HG03521 (cell line): Measurements from ENCODE around the gene ACP3.
"Not testable (repeated sequence)": the region's sequence is repeated elsewhere in the genome, so short reads cannot be mapped to it uniquely, and the experiment has no call there.

ENCODE experiments used
- ATAC-seq: cut with Tn5 transposase; IDR thresholded peaks from one replicate; pipeline ENCODE4 v1.9.1; 2021; ENCODE audit warnings: mild to moderate bottlenecking, moderate library complexity; ENCODE audit not compliant: unreplicated experiment

ACP3 gene, protein sequence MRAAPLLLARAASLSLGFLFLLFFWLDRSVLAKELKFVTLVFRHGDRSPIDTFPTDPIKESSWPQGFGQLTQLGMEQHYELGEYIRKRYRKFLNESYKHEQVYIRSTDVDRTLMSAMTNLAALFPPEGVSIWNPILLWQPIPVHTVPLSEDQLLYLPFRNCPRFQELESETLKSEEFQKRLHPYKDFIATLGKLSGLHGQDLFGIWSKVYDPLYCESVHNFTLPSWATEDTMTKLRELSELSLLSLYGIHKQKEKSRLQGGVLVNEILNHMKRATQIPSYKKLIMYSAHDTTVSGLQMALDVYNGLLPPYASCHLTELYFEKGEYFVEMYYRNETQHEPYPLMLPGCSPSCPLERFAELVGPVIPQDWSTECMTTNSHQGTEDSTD

GRCh38 chr3:132317229-132317948 lies at the start of gene ACP3:
ACP3 (plus strand) TSS chr3:132317407; CDS start chr3:132317457, 50 bp downstream.
- no peak for ATAC-seq

GRCh38 chr3:132268956-132269355 lies 48.3 kb upstream of the ACP3 start:
- ATAC-seq, result no peak

DNA sequence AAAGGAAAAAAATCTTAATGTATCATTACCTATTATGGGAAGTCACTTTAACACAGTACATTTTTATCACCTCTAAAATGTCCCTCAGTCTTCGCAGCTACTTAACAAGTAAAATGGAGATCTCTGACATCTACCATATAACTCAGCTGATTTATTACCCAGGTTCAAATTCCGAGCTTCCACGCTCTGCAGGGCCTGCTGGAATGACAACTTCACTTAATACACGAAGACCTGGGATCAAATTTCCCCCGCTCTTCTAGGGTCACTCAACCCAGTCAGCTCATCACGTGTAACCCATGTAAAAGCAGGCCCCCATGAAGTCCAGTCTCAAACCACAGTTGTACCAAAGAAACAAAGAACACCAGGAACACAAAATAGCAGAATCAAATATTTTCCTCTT lies 44.2 kb upstream of the ACP3 start:
- ATAC-seq, result no peak

DNA sequence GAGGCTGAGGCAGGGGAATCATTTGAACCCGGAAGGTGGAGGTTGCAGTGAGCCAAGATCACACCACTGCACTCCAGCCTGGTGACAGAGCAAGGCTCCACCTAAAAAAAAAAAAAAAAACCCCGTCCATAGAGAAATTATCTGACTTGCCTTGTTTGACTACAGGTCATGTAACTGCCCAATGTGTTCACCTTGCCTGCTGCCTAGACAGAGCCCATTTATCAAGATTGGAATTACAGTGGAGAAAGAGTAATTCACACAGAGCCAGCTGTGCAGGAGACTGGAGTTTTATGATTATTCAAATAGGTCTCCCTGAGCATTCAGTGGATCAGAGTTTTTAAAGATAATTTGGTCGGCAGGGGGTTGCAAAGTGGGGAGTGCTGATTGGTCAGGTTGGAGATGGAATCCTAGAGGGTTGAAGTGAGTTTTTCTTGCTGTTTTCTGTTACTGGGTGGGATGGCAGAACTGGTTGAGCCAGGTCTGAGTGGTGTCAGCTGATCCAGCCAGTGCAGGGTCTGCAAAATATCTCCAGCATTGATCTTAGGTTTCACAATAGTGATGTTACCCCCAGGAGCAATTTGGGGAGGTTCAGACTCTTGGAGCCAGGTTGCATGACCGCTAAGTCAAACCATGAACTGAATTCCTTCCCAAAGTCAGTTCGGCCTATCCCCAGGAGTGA lies 40.8 kb upstream of the ACP3 start:
- ATAC-seq, result no peak

- no peak for ATAC-seq
These were observed 38.2 kb upstream of the ACP3 start for GRCh38 chr3:132279030-132279429.

DNA sequence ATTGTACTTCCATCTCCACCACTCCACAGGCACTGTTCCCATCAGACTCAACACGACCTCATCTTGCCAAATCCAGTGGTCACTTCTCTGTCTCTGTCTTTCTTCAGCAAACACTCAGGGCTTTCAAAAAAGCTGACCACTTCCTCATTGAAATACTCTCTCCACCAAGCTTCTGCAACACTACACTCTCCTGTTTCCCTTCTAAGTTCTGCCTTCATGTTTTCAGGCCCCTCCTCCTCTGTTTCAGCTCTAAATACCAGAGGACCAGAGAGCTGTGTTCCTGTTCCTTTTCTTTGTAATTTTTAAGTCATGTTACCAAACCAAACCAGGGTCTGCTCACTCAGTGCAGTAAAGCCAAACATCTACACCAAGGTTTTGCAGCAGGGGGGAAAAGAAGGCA lies 33.8 kb upstream of the ACP3 start:
- ATAC-seq, result no peak

DNA sequence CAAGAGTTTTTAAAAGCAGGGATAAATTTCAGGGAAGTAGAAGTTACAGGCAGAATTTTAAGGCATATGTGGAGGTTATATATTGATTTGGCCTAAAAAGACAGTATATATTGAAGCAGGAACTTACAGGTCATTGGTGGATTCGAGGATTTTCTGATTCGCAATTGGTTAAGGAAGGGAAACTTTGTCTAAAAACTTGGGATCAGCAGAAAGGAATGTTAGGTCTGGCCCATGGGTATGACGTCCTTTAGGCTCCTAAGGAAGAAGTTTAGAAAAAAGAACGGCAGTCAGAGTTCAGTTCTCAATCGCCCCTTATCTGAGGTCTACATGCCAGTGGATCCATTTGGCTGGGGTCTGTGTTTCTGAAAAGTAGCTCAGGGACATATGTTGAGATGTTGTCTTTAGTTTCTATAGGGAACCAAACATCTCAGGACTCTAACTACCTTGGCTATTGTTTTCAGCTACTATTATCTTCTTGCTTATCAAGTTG lies 33.2 kb upstream of the ACP3 start:
- no peak for ATAC-seq

DNA sequence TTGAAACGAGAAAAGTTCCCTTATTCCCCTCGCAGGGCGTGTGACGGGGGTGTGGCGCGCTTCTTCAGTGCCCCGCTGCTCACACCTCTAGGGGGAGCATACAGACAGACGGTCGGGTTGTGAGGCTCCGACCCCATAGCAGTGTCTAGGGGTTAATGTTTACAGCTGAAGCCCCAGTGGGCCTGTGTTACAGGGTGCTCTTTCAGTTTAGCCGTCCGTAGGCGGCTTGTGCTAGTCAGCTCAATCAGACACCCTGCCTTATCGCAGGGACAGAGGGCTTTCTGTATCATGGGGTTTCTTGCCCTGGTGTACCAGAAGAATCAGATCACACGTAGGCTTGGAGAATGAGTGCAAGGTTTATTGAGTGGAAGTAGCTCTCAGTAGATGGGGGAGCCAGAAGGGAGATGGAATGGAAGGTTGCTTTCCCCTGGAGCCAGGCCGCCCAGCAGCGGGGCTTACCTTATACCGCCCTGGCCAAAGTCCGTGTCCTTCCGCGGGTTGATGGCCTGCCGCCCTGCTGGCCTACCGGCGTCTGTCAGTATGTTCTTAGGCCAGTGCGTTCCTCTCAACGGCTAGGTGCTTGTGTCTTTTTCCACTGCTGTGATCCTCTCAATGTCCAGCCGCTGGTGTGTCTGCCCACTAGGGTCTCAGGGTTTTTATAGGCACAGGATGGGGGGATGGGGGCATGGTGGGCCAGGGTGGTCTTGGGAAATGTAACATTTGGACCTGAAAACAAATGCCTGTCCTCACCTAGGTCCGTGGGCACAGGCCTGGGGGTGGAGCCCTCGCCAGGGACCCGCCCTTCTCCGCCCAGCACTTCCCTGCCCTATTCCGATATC lies 32.2 kb upstream of the ACP3 start:
- ATAC-seq, result no peak

GRCh38 chr3:132285620-132285945 lies 31.6 kb upstream of the ACP3 start:
- ATAC-seq, result no peak

DNA sequence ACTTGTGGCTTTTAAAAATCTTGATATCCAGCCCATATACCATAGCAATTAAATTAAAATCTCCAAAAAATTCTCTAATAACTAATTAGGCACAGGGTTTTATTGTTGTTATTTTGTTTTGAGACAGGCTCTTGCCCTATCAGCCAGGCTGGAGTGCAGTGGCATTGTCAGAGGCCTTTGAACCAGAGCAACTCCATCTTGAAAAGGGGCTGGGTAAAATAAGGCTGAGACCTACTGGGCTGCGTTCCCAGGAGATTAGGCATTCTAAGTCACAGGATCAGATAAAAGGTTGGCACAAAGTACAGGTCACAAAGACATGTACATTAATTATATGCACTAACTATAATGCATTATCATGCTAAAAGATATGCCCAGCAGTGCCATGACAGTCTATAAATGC lies 31.2 kb upstream of the ACP3 start:
- no peak for ATAC-seq

- no peak for ATAC-seq
These were observed 28.9 kb upstream of the ACP3 start for GRCh38 chr3:132288357-132288756.

- ATAC-seq, result no peak
These were observed 27.9 kb upstream of the ACP3 start for GRCh38 chr3:132289316-132289715.

- no peak for ATAC-seq
These were observed 26.4 kb upstream of the ACP3 start for GRCh38 chr3:132290833-132291232.

- ATAC-seq, result no peak
These were observed 25.2 kb upstream of the ACP3 start for GRCh38 chr3:132292042-132292441.

DNA sequence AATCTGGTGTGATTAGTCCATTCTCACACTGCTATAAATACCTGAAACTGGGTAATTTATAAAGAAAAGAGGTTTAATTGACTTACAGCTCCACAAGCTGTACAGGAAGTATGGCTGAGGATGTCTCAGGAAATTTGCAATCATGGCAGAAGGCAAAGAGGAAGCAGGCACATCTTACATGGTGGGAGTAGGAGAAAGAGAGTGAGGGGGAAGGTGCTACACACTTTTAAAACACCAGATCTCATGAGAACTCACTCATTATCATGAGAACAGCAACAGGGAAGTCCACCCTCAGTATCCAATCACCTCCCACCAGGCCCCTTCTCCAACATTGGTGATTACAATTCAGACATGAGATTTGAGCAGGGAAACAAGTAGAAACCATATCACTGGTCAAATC lies 24.0 kb upstream of the ACP3 start:
- ATAC-seq, result no peak

GRCh38 chr3:132294906-132295305 lies 22.3 kb upstream of the ACP3 start:
- no peak for ATAC-seq

DNA sequence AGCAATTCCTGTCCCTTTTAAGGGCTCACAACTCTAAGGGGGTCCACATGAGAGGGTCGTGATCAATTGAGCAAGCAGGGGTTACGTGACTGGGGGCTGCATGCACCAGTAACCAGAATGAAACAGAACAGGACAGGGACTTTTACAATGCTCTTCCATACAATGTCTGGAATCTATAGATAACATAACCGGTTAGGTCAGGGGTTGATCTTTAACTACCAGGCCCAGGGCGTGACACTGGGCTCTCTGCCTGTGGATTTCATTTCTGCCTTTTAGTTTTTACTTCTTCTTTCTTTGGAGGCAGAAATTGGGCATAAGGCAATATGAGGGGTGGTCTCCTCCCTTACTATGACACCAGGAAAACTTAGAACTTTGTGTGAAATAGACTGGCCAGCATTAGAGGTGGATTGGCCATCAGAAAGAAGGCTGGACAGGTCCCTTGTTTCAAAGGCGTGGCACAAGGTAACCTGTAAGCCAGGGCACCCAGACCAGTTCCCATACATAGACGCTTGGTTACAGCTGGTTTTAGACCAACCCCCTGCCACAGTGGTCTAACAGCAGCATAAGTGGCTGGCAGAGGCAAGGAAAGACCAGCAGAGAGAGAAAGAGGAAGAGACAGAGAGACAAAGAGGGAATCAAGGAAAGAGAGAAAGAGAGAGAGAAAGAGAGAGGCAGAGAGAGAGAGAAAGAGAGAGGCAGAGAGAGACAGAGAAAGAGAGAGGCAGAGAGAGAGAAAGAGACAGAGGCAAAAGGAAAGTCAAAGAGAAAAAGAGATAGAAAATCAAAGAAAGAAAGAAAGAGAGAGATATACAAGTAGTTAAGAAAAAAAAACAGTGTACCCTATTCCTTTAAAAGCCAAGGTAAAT lies 13.6 kb upstream of the ACP3 start:
- ATAC-seq, result not testable (repeated sequence)

- ATAC-seq, result not testable (repeated sequence)
These were observed 12.9 kb upstream of the ACP3 start for GRCh38 chr3:132304351-132304750.

DNA sequence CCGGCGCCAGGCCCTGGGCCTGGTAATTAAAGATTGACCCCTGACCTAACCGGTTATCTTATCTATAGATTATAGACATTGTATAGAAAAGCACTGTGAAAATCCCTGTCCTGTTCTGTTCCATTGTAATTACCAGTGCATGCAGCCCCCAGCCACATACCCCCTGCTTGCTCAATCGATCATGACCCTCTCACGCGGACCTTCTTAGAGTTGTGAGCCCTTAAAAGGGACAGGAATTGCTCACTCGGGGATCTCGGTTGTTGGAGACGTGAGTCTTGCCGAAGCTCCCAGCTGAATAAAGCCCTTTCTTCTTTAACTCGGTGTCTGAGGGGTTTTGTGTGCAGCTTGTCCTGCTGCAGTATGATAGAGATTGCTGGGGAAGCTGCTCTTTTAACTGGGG lies 7.2 kb upstream of the ACP3 start:
- not testable (repeated sequence) for ATAC-seq

DNA sequence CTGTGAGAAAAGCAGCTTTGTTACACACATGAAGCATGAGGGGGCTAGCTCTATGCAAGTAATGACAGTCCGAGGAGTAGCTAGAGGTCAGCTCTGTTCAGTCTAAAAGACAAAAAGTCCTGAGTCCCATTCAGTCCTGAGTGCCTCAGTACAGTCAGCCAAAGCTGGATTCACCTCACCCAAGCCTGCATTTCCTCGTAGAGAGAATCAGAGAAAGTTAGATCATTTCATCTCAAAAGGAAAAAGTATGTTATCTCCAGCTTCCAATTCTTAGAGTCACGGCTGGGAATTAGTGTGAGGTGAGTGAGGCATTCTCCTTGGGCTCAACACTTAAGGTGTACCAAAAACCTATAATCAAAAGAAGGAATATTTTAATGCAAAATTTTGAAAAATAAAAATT lies 5.9 kb upstream of the ACP3 start:
- ATAC-seq, result no peak
